GM12872 (cell line): ENCODE measurements around the gene PIGO.

ENCODE experiments used
- CTCF ChIP-seq: IDR thresholded peaks from 3 replicates; pipeline ENCODE4 v1.5.1; 2011; ENCODE audit warnings: low read depth, mild to moderate bottlenecking, low read length, moderate library complexity; ENCODE audit not compliant: insufficient read depth

Gene PIGO

GRCh38 chr9:35060548-35061207 lies 35.7 kb downstream of the PIGO start:
- TF ChIP-seq CTCF = no peak

DNA sequence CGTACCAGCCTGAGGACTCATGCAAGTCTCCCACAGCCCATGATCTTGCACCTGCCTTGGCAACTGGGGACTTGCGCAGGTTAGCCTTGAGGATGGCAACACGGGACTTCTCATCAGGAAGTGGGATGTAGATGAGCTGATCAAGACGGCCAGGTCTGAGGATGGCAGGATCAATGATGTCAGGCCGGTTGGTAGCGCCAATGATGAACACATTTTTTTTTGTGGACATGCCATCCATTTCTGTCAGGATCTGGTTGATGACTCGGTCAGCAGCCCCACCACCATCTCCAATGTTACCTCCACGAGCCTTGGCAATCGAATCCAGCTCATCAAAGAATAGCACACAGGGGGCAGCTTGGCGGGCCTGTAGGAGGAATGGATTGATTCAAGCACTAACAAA lies 37.0 kb downstream of the PIGO start:
- no peak for TF ChIP-seq CTCF

DNA sequence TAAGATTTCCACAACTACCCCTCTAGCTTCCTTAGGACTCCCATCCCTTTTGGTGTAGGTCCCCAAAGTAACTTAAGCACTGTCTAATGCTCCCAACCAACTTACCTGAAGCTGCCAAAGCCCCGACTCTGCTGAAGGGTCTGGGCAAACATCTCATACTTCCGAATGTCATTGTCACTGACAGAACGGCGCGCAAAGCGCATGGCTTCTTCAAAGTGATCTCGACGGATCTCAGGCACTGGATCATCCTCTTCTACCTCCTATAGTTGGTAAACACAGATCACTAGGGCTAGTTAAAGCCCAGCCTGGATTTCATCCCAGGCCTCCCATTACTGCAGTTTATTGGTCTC lies 39.1 kb downstream of the PIGO start:
- TF ChIP-seq CTCF = no peak

- TF ChIP-seq CTCF = no peak
Observed at GRCh38 chr9:35056571-35057270, 39.7 kb downstream of the PIGO start.

DNA sequence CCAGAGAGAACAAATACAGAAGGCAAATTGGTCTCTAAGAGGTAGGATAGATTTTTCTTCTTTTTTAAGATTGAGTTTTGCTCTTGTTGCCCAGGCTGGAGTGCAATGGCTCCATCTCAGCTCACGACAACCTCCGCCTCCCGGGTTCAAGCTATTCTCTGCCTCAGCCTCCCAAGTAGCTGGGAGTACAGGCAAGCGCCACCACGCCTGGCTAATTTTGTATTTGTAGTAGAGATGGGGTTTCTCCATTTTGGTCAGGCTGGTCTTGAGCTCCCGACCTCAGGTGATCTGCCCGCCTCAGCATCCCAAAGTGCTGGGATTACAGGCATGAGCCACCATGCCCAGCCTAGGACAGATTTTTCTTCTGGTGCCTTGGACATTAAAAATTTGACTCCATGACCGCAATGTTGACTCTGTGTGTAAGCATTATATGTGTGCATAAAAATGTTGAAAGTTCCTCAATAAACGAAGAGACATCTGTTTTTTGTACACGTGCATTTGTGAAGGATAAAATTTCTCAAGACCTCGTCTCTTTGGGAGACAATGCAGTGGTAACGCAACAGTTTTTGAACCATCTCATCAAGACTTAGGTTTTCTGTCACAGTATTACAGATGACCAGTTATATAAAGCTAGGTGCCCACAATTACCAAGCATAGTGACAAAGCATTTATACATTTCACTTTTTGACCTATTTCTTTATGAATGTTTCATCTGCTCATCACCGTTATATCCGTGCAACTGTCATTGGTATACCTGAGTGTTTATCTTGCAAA lies 41.3 kb downstream of the PIGO start:
- no peak for TF ChIP-seq CTCF

DNA sequence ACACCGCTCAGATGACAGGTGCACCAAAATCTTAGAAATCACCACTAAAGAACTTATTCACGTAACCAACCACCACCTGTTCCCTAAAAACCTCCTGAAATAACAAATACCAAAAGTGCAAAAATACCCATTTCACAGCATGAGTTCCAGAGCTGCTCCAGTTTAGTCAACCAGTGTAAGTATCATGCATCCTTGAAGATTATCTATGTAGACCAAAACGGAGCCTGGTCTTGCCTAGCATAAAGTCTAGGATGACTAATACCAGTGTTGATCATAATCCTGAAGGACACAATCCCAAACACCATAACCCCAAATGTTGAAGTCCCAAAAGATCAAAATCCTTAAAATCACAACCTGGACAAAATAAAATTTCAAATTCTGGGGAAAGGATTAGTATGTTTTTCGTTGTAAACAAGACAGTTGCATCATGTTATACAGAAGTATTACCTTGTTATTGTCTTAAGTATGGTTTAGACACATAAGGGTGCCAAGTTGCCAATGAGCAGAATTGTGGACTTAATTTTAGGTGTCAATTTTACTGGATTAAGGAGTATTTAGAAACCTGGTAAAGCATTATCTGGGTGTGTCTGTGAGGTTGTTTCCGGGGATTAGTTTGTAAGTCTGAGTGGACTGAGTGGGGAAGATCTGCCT lies 42.1 kb downstream of the PIGO start:
- no peak for TF ChIP-seq CTCF
